ENCODE data around the gene PLA2G2C. TPM values are rescaled to one million over a fixed set of nuclear protein-coding genes. Genes with fewer than 3 reads are reported as not detected.

Gene PLA2G2C
- total RNA-seq, 1 experiment from 2014 or later = not detected

DNA sequence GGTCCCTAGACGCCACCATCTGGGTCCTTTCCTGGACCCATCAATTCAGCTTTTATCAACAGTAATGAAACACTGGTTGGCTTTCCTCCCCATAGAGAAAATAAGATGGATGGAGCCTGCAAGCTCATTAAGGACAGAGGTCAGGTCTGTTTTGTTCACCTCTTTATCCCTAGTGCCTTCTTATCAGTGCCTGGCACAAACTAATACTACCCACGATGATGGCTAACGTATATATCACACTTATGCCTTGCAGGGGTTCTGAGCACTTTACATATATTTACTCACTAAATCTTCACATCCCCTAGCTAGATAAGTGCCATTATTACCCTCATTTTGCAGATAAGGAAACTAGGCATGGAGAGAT is 5.5 kb downstream of the PLA2G2C start:
- no TSS peak for BruUV-seq (replicated peaks)
- H3K4me1 ChIP-seq (ENCODE audit: insufficient read depth, low read length, poor library complexity, severe bottlenecking) = no peaks in the 10 kb centered on the region
- peaks cover 42% of the 10 kb centered on the region for H3K27me3 ChIP-seq (replicated peaks; ENCODE audit: insufficient read depth, low read depth, low read length, poor library complexity)
- ChIA-PET CTCF (no interaction called here), POLR2A (ENCODE audit: low non-redundant PET) (no interaction called here)
- H3K4me3 ChIP-seq (ENCODE audit: low read depth, low read length, poor library complexity, severe bottlenecking) = no peak overlapping the region
- intact Hi-C loops (cut with micrococcal nuclease; ENCODE audit: unreplicated experiment) = no loop called here
- H3K36me3 ChIP-seq (ENCODE audit: insufficient read depth, low read length, poor library complexity, severe bottlenecking) = no peaks in the 10 kb centered on the region
- TF ChIP-seq EZH2 (IDR thresholded peaks at IDR 0.05; ENCODE audit: borderline replicate concordance, low read depth, low read length, poor library complexity, severe bottlenecking) = no peak
- DNase-seq (ENCODE audit: low spot score) = no peak
- no peaks in the 10 kb centered on the region for H3K9me3 ChIP-seq (ENCODE audit: low read depth, low read length, poor library complexity, severe bottlenecking)
- no peak overlapping the region for H3K27ac ChIP-seq (ENCODE audit: low read depth, low read length, poor library complexity, severe bottlenecking)

DNA sequence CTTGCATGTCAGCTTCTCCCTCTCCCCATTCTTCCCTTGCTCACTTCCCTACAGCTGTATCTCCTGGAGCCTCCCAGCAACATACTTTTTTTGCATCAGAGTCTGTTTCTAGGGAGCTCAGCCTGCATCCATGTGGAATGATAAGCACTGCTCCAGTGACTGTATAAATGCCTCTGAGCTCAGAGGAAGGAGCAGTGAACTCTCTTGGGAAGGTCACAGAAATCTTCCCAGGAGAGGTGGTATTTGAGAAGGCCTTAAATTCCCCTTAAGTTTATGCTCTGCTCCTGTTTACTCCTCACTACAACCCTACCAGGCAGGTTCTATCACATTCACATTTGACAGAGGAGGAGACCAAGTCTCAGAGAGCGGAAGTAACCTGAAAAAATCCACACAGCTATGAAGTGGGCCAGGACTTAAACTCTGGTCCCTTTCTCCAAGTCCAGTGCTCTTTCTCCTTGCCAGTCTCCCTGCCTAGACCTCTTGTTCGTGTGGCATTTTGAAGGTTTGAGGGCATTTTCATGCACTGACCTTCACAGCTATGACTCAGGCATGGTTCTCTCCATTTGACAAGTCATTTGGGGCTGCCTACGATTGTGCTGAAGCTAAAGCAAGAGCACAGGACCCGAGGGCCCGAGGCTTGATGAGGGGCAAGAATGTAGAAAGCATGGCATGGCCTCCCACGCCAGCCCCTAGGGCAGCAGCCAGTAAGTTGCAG is 6.0 kb downstream of the PLA2G2C start:
- H3K4me1 ChIP-seq (ENCODE audit: insufficient read depth, low read length, poor library complexity, severe bottlenecking) = no peaks in the 10 kb centered on the region
- POLR2A ChIA-PET (ENCODE audit: low non-redundant PET) = no interaction called here
- CTCF ChIA-PET = interaction anchor here (0.6 kb wide), 1 partner anchor 14 kb away, joined by 4 read pairs; no protein-coding TSS in a partner anchor
- no peaks in the 10 kb centered on the region for H3K9me3 ChIP-seq (ENCODE audit: low read depth, low read length, poor library complexity, severe bottlenecking)
- H3K27ac ChIP-seq (ENCODE audit: low read depth, low read length, poor library complexity, severe bottlenecking) = no peak overlapping the region
- DNase-seq (ENCODE audit: low spot score) = no peak
- intact Hi-C loops (cut with micrococcal nuclease; ENCODE audit: unreplicated experiment) = no loop called here
- no peaks in the 10 kb centered on the region for H3K36me3 ChIP-seq (ENCODE audit: insufficient read depth, low read length, poor library complexity, severe bottlenecking)
- TF ChIP-seq, protein P1, sequence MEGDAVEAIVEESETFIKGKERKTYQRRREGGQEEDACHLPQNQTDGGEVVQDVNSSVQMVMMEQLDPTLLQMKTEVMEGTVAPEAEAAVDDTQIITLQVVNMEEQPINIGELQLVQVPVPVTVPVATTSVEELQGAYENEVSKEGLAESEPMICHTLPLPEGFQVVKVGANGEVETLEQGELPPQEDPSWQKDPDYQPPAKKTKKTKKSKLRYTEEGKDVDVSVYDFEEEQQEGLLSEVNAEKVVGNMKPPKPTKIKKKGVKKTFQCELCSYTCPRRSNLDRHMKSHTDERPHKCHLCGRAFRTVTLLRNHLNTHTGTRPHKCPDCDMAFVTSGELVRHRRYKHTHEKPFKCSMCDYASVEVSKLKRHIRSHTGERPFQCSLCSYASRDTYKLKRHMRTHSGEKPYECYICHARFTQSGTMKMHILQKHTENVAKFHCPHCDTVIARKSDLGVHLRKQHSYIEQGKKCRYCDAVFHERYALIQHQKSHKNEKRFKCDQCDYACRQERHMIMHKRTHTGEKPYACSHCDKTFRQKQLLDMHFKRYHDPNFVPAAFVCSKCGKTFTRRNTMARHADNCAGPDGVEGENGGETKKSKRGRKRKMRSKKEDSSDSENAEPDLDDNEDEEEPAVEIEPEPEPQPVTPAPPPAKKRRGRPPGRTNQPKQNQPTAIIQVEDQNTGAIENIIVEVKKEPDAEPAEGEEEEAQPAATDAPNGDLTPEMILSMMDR (conservative IDR thresholded peaks at IDR 0.05; ENCODE audit: low read depth, low read length) = no peak
- TF ChIP-seq EZH2 (IDR thresholded peaks at IDR 0.05; ENCODE audit: borderline replicate concordance, low read depth, low read length, poor library complexity, severe bottlenecking) = no peak
- H3K4me3 ChIP-seq (ENCODE audit: low read depth, low read length, poor library complexity, severe bottlenecking) = no peak overlapping the region
- no TSS peak for BruUV-seq (replicated peaks)
- H3K27me3 ChIP-seq (replicated peaks; ENCODE audit: insufficient read depth, low read depth, low read length, poor library complexity) = peaks cover 37% of the 10 kb centered on the region

DNA sequence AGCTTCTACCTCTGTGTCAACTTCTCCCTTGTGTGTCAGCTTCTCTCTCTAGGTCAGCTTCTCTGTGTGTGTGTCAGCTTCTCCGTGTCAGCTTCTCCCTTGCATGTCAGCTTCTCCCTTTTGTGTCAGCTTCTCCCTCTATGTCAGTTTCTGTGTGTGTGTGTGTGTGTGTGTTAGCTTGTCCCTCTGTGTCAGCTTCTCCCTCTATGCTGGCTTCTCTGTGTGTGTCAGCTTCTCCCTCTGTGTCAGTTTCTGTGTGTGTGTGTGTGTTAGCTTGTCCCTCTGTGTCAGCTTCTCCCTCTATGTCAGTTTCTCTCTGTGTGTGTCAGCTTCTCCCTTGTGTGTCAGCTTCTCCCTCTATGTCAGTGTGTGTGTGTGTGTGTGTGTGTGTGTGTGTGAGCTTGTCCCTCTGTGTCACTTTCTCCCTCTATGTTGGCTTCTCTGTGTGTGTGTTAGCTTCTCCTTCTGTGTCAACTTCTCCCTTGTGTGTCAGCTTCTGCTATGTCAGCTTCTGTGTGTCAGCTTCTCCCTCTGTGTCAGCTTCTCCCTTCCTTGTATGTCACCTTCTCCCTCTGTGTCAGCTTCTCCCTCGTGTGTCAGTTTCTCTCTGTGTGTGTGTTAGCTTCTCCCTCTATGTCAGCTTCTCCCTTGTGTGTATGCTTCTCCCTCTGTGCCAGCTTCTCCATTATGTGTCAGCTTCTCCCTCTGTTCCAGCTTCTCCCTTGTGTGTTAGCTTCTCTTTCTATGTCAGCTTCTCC is 6.8 kb downstream of the PLA2G2C start:
- Histone ChIP-seq H3K36me3 (ENCODE audit: insufficient read depth, low read length, poor library complexity, severe bottlenecking) (no peaks in the 10 kb centered on the region), H3K9me3 (ENCODE audit: low read depth, low read length, poor library complexity, severe bottlenecking) (no peaks in the 10 kb centered on the region), H3K27me3 (replicated peaks; ENCODE audit: insufficient read depth, low read depth, low read length, poor library complexity) (peaks cover 30% of the 10 kb centered on the region), H3K27ac (ENCODE audit: low read depth, low read length, poor library complexity, severe bottlenecking) (no peak overlapping the region), H3K4me1 (ENCODE audit: insufficient read depth, low read length, poor library complexity, severe bottlenecking) (no peaks in the 10 kb centered on the region), H3K4me3 (ENCODE audit: low read depth, low read length, poor library complexity, severe bottlenecking) (no peak overlapping the region)
- BruUV-seq (replicated peaks) = no TSS peak
- intact Hi-C loops (cut with micrococcal nuclease; ENCODE audit: unreplicated experiment) = no loop called here
- ChIA-PET CTCF (interaction anchor here (0.6 to 0.7 kb wide), 2 partner anchors 15 to 1189 kb away, joined by 3 to 4 read pairs; no protein-coding TSS in a partner anchor), POLR2A (ENCODE audit: low non-redundant PET) (no interaction called here)
- DNase-seq (ENCODE audit: low spot score) = no peak
- TF ChIP-seq, protein P1 (conservative IDR thresholded peaks at IDR 0.05; ENCODE audit: low read depth, low read length) = no peak
- TF ChIP-seq EZH2 (IDR thresholded peaks at IDR 0.05; ENCODE audit: borderline replicate concordance, low read depth, low read length, poor library complexity, severe bottlenecking) = no peak
